ENCODE measurements around the gene APOM.

The APOM gene

GRCh38 chr6:31690231-31691077 lies 34.8 kb downstream of the APOM start (continued):
- TF ChIP-seq EGR2 (tag by site-specific recombination; IDR thresholded peaks at IDR 0.05; ENCODE audit: low read depth) (peak; percentile 89), TRIM28 (IDR thresholded peaks at IDR 0.05; ENCODE audit: borderline replicate concordance, low read length) (no peak)

- CTCF ChIA-PET: interaction anchor here (0.6 to 4.6 kb wide), 11 partner anchors 9 to 250 kb away, joined by 3 to 24 read pairs (median 4); partner anchors contain the start of genes ABHD16A, LY6G5B, LY6G5C and MPIG6B
These were observed 35.4 kb downstream of the APOM start for GRCh38 chr6:31691078-31691463.

More at GRCh38 chr6:31691078-31691463, 35.4 kb downstream of the APOM start:
- Histone ChIP-seq H3K36me3 (ENCODE audit: control insufficient read depth in 2 of 2, insufficient read depth in 1 of 2, low read length in 2 of 2) (peaks cover 0 to 77% of the 10 kb centered on the region in 2 experiments; a peak in 2 of 3 replicates), H3K9me3 (ENCODE audit: control insufficient read depth, insufficient read depth, low read depth, low read length) (no peaks in the 10 kb centered on the region), H3K4me3 (ENCODE audit: low read depth, low read length) (no peak overlapping the region), H3K4me1 (ENCODE audit: control insufficient read depth, insufficient read depth, low read length) (no peaks in the 10 kb centered on the region), H3K27ac (ENCODE audit: extremely low read depth, low read depth, low read length) (no peak overlapping the region)
- TF ChIP-seq ZNF704 (tag by site-specific recombination; IDR thresholded peaks at IDR 0.05): no peak
- TF ChIP-seq YY1 (tag by site-specific recombination; IDR thresholded peaks at IDR 0.05): no peak
- TF ChIP-seq ZNF776 (tag by site-specific recombination; IDR thresholded peaks at IDR 0.05; ENCODE audit: borderline replicate concordance): no peak
- no peak for TF ChIP-seq ZNF626 (tag by site-specific recombination; IDR thresholded peaks at IDR 0.05)
- TF ChIP-seq ZNF18 (tag by site-specific recombination; IDR thresholded peaks at IDR 0.05): no peak
- no peak for TF ChIP-seq ZNF670 (tag by site-specific recombination; IDR thresholded peaks at IDR 0.05; ENCODE audit: low read depth)
- TF ChIP-seq ZNF76 (tag by site-specific recombination; IDR thresholded peaks at IDR 0.05; ENCODE audit: borderline replicate concordance, low read depth): no peak
- no peak for TF ChIP-seq TSHZ1 (tag by site-specific recombination; IDR thresholded peaks at IDR 0.05; ENCODE audit: borderline replicate concordance)
- TF ChIP-seq REST (tag by site-specific recombination; IDR thresholded peaks at IDR 0.05): no peak
- no peak for TF ChIP-seq ZNF768 (tag by site-specific recombination; IDR thresholded peaks at IDR 0.05)
- no peak for TF ChIP-seq BCL11B (tag by site-specific recombination; IDR thresholded peaks at IDR 0.05; ENCODE audit: low read depth)
- POLR2A ChIA-PET: interaction anchor here (0.6 to 2.4 kb wide), 5 partner anchors 12 to 1473 kb away, joined by 3 to 9 read pairs (median 4); partner anchors contain the start of genes ABHD16A, HSPA1A, HSPA1B and HSPA1L

Measured in HEK293 (cell line).